HEK293 (cell line): ENCODE measurements around the gene PGAP6.

Source experiments
- CTCF ChIA-PET: fragments of 350-600 bp; formaldehyde crosslinking; extraction: SDS; loops from one replicate; lab custom pipeline; 2021; ENCODE audit warnings: antibody characterized with exemption; lab: Yijun Ruan, JAX
- POLR2A ChIA-PET: fragments of 300-600 bp; formaldehyde crosslinking; extraction: SDS; loops from one replicate; lab custom pipeline; 2020; ENCODE audit warnings: antibody characterized with exemption, inconsistent platforms; lab: Yijun Ruan, JAX
- H3K27ac ChIP-seq: fragments of 200-500 bp; sonication (Bioruptor generic); 2 replicates; pipeline ENCODE4 v1.5.1; 2014; ENCODE audit warnings: low read depth, low read length, control low read depth, inconsistent platforms; ENCODE audit errors: extremely low read depth
- H3K36me3 ChIP-seq, 2 experiments: fragments of 200-500 bp in 1 of 2; sonication (Bioruptor generic) in 1 of 2; 1 replicate in 1 of 2; 2 replicates in 1 of 2; pipeline ENCODE4 v1.5.1; 2014 to 2017; ENCODE audit warnings: inconsistent platforms in 2 of 2, low read length in 2 of 2; ENCODE audit not compliant: control insufficient read depth in 2 of 2, insufficient read depth in 1 of 2
- H3K4me1 ChIP-seq: fragments of 200-500 bp; sonication (Bioruptor generic); 2 replicates; pipeline ENCODE4 v1.5.1; 2014; ENCODE audit warnings: mild to moderate bottlenecking, low read length, inconsistent platforms; ENCODE audit not compliant: control insufficient read depth, insufficient read depth
- H3K4me3 ChIP-seq: 2 replicates; pipeline ENCODE4 v1.5.1; 2011; ENCODE audit warnings: low read depth, mild to moderate bottlenecking, control low read depth, low read length, moderate library complexity
- H3K9me3 ChIP-seq: fragments of 200-500 bp; sonication (Bioruptor generic); 2 replicates; pipeline ENCODE4 v1.5.1; 2014; ENCODE audit warnings: low read depth, low read length, inconsistent platforms; ENCODE audit not compliant: control insufficient read depth, insufficient read depth
- BCL11A ChIP-seq: fragments of 450-650 bp; formaldehyde crosslinking; IDR thresholded peaks from 2 replicates; pipeline ENCODE4 v1.5.1; 2016; ENCODE audit warnings: low read depth, missing biosample characterization, missing genetic modification characterization
- HOXD13 ChIP-seq: sonication (generic); formaldehyde crosslinking; IDR thresholded peaks from 2 replicates; pipeline ENCODE4 v1.8.0; 2022; ENCODE audit warnings: missing genetic modification reagents, borderline replicate concordance
- KLF7 ChIP-seq: fragments of 450-650 bp; formaldehyde crosslinking; IDR thresholded peaks from 2 replicates; pipeline ENCODE4 v1.5.1; 2016; ENCODE audit warnings: missing biosample characterization, missing genetic modification characterization, borderline replicate concordance
- KLF8 ChIP-seq: fragments of 450-650 bp; formaldehyde crosslinking; IDR thresholded peaks from 2 replicates; pipeline ENCODE4 v1.5.1; 2016; ENCODE audit warnings: missing biosample characterization, missing genetic modification characterization
- SCRT1 ChIP-seq: fragments of 450-650 bp; formaldehyde crosslinking; IDR thresholded peaks from 2 replicates; pipeline ENCODE4 v1.5.1; 2016; ENCODE audit warnings: missing biosample characterization, missing genetic modification characterization, borderline replicate concordance
- ZBTB21 ChIP-seq: fragments of 450-650 bp; formaldehyde crosslinking; IDR thresholded peaks from 2 replicates; pipeline ENCODE4 v1.5.1; 2017; ENCODE audit warnings: missing biosample characterization, missing genetic modification characterization
- ZBTB48 ChIP-seq: fragments of 450-650 bp; formaldehyde crosslinking; IDR thresholded peaks from 2 replicates; pipeline ENCODE4 v1.5.1; 2016; ENCODE audit warnings: missing biosample characterization, missing genetic modification characterization
- ZBTB8A ChIP-seq: fragments of 450-650 bp; formaldehyde crosslinking; IDR thresholded peaks from 2 replicates; pipeline ENCODE4 v1.5.1; 2016; ENCODE audit warnings: missing biosample characterization, missing genetic modification characterization
- ZFP41 ChIP-seq: fragments of 450-650 bp; formaldehyde crosslinking; IDR thresholded peaks from 2 replicates; pipeline ENCODE4 v1.5.1; 2016; ENCODE audit warnings: missing biosample characterization, missing genetic modification characterization, borderline replicate concordance
- ZIC2 ChIP-seq: fragments of 450-650 bp; formaldehyde crosslinking; IDR thresholded peaks from 2 replicates; pipeline ENCODE4 v1.5.1; 2016; ENCODE audit warnings: missing biosample characterization, missing genetic modification characterization
- ZNF19 ChIP-seq: fragments of 450-650 bp; formaldehyde crosslinking; IDR thresholded peaks from 2 replicates; pipeline ENCODE4; 2016; ENCODE audit warnings: missing biosample characterization, missing genetic modification characterization, low read depth
- ZNF202 ChIP-seq: fragments of 450-650 bp; formaldehyde crosslinking; IDR thresholded peaks from 2 replicates; pipeline ENCODE4 v1.5.1; 2016; ENCODE audit warnings: missing biosample characterization, missing genetic modification characterization, borderline replicate concordance
- ZNF214 ChIP-seq: fragments of 450-650 bp; formaldehyde crosslinking; IDR thresholded peaks from 2 replicates; pipeline ENCODE4 v1.5.1; 2017; ENCODE audit warnings: missing biosample characterization, mild to moderate bottlenecking, missing genetic modification characterization, borderline replicate concordance
- ZNF221 ChIP-seq: fragments of 450-650 bp; formaldehyde crosslinking; IDR thresholded peaks from 2 replicates; pipeline ENCODE4 v1.5.1; 2017; ENCODE audit warnings: missing biosample characterization, missing genetic modification characterization, borderline replicate concordance
- ZNF366 ChIP-seq: fragments of 450-650 bp; formaldehyde crosslinking; conservative IDR thresholded peaks from 2 replicates; pipeline ENCODE4 v1.5.1; 2016; ENCODE audit warnings: missing biosample characterization, missing genetic modification characterization
- ZNF514 ChIP-seq: fragments of 450-650 bp; formaldehyde crosslinking; IDR thresholded peaks from 2 replicates; pipeline ENCODE4 v1.5.1; 2016; ENCODE audit warnings: missing biosample characterization, missing genetic modification characterization
- ZNF529 ChIP-seq: fragments of 450-650 bp; formaldehyde crosslinking; IDR thresholded peaks from 2 replicates; pipeline ENCODE4 v1.5.1; 2017; ENCODE audit warnings: missing genetic modification characterization, missing biosample characterization; ENCODE audit not compliant: insufficient replicate concordance
- ZXDB ChIP-seq: fragments of 450-650 bp; formaldehyde crosslinking; IDR thresholded peaks from 2 replicates; pipeline ENCODE4 v1.5.1; 2016; ENCODE audit warnings: missing biosample characterization, missing genetic modification characterization
- TF ChIP-seq, protein P1 (sequence below): fragments of 450-650 bp; formaldehyde crosslinking; IDR thresholded peaks from 2 replicates; pipeline ENCODE4 v1.5.1; 2016; ENCODE audit warnings: missing biosample characterization, missing genetic modification characterization
- TF ChIP-seq, protein P2 (sequence below): fragments of 450-650 bp; formaldehyde crosslinking; IDR thresholded peaks from 2 replicates; pipeline ENCODE4 v1.5.1; 2016; ENCODE audit warnings: missing biosample characterization, missing genetic modification characterization
- TF ChIP-seq, protein P3 (sequence below): fragments of 450-650 bp; formaldehyde crosslinking; IDR thresholded peaks from 2 replicates; pipeline ENCODE4; 2016; ENCODE audit warnings: missing biosample characterization, missing genetic modification characterization
- TF ChIP-seq, protein P4 (sequence below): fragments of 450-650 bp; formaldehyde crosslinking; IDR thresholded peaks from 2 replicates; pipeline ENCODE4 v1.5.1; 2016; ENCODE audit warnings: missing biosample characterization, missing genetic modification characterization

Gene PGAP6

DNA sequence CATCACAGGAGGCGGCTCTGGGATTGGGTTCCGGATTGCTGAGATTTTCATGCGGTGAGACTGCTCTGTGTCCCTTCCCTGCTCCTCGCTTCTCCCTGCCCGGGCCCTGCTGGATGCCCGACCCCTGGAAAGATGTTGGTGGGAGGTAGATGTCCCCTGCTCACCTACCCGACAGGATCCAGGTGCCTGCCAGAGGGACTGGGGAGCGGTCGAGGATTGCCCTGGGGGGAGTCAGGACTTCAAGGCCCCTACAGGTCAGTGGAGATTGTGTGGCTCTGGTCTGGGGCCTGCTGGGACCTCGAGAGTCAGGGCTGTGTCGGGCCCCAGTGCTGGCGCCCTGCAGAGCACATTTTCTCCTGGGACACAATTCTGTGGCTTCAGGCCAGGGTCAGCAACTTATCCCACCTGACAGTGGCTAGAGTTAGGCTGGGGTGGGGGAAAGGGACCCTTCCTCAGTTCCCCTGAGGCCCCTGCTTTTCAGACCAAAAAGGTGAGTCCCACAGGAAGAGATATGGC is 23.3 kb upstream of the PGAP6 start:
- no peaks in the 10 kb centered on the region for H3K4me1 ChIP-seq
- no peaks in the 10 kb centered on the region for H3K9me3 ChIP-seq
- POLR2A ChIA-PET, result no interaction called here
- CTCF ChIA-PET, result interaction anchor here (0.7 kb wide), 1 partner anchor 11 kb away, joined by 4 read pairs; no protein-coding TSS in a partner anchor
- peaks cover 0 to 9% of the 10 kb centered on the region in 2 experiments; a peak in 2 of 3 replicates for H3K36me3 ChIP-seq
- no peak overlapping the region for H3K4me3 ChIP-seq
- peak; percentile 49; the same call in 1 of the 2 replicates for TF ChIP-seq ZIC2
- no peak for TF ChIP-seq ZNF529 (tag by site-specific recombination)
- no peak overlapping the region for H3K27ac ChIP-seq

DNA sequence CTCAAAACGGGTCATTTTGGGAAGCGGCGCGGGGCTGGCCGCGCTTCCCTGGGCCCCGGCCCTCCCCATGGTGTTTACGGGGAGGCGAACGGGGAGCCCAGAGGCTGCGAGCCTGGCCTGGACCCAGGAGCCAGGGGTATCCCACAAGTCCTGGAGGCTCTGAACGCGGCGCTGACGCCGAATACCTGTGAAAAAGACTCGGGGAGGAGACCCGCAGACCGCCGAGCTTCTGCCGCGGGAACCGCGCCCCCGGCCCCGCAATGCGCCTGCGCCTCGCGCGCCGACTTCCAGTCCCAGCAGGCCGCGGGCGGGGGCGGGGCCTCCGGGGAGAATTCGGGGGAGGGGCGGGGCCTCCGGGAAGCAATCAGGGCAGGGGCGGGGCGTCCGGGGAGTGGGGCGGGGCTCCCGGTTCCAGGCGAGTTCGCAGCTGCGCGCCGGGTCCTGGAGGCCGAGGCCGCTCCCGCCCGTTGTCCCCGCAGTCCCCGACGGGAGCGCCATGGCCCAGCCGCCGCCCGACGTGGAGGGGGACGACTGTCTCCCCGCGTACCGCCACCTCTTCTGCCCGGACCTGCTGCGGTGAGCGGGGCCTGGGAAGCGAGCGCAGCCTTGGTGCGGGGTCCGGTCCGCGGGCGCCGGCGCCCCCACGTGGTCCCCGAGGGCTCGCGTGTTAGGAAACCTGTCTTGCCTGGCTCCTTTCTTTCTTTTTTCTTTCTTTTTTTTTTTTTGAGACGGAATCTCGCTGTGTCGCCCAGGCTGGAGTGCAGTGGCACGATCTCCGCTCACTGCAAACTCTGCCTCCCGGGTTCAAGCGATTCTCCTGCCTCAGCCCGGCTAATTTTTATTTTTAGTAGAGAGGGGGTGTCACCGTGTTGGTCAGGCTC is 19.9 kb upstream of the PGAP6 start, which contains the start of gene DECR2:
DECR2 (plus strand) TSS at position 418 of the 881 bp plus-strand sequence; CDS start at position 497, 79 bp downstream.
- ChIA-PET POLR2A (interaction anchor here (0.6 to 1.8 kb wide), 15 partner anchors 10 to 628 kb away, joined by 3 to 14 read pairs (median 4); partner anchors contain the start of genes CAPN15, MRPL28 and RAB11FIP3), CTCF (interaction anchor here (0.6 to 0.7 kb wide), 3 partner anchors 8 to 28 kb away, joined by 3 read pairs; no protein-coding TSS in a partner anchor)
- Histone ChIP-seq H3K4me3 (peak within 1 kb of the TSS; percentile 81), H3K27ac (peak within 1 kb of the TSS; percentile 90), H3K9me3 (no peaks in the 10 kb centered on the region), H3K36me3 (peaks cover 0 to 27% of the 10 kb centered on the region in 2 experiments; a peak in 2 of 3 replicates), H3K4me1 (no peaks in the 10 kb centered on the region)
- TF ChIP-seq, protein P1, sequence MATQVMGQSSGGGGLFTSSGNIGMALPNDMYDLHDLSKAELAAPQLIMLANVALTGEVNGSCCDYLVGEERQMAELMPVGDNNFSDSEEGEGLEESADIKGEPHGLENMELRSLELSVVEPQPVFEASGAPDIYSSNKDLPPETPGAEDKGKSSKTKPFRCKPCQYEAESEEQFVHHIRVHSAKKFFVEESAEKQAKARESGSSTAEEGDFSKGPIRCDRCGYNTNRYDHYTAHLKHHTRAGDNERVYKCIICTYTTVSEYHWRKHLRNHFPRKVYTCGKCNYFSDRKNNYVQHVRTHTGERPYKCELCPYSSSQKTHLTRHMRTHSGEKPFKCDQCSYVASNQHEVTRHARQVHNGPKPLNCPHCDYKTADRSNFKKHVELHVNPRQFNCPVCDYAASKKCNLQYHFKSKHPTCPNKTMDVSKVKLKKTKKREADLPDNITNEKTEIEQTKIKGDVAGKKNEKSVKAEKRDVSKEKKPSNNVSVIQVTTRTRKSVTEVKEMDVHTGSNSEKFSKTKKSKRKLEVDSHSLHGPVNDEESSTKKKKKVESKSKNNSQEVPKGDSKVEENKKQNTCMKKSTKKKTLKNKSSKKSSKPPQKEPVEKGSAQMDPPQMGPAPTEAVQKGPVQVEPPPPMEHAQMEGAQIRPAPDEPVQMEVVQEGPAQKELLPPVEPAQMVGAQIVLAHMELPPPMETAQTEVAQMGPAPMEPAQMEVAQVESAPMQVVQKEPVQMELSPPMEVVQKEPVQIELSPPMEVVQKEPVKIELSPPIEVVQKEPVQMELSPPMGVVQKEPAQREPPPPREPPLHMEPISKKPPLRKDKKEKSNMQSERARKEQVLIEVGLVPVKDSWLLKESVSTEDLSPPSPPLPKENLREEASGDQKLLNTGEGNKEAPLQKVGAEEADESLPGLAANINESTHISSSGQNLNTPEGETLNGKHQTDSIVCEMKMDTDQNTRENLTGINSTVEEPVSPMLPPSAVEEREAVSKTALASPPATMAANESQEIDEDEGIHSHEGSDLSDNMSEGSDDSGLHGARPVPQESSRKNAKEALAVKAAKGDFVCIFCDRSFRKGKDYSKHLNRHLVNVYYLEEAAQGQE (tag by site-specific recombination), result no peak
- peak; percentile 33 for TF ChIP-seq KLF8 (tag by site-specific recombination)
- TF ChIP-seq KLF7 (tag by site-specific recombination), result no peak; the same call in 1 of the 2 replicates
- 0 out of 2 replicates have a peak, but pooled peaks have one; percentile 38 for TF ChIP-seq ZNF221 (tag by site-specific recombination)
- TF ChIP-seq SCRT1 (tag by site-specific recombination), result no peak
- TF ChIP-seq ZNF214, result no peak
- peak; percentile 26; the same call in 1 of the 2 replicates for TF ChIP-seq ZXDB (tag by site-specific recombination)
- no peak for TF ChIP-seq ZNF202
- TF ChIP-seq ZBTB8A (tag by site-specific recombination), result peak; percentile 72
- TF ChIP-seq ZBTB21 (tag by site-specific recombination), result no peak
- TF ChIP-seq ZBTB48 (tag by site-specific recombination), result no peak
- TF ChIP-seq ZNF514 (tag by site-specific recombination), result no peak
- TF ChIP-seq, protein P2, sequence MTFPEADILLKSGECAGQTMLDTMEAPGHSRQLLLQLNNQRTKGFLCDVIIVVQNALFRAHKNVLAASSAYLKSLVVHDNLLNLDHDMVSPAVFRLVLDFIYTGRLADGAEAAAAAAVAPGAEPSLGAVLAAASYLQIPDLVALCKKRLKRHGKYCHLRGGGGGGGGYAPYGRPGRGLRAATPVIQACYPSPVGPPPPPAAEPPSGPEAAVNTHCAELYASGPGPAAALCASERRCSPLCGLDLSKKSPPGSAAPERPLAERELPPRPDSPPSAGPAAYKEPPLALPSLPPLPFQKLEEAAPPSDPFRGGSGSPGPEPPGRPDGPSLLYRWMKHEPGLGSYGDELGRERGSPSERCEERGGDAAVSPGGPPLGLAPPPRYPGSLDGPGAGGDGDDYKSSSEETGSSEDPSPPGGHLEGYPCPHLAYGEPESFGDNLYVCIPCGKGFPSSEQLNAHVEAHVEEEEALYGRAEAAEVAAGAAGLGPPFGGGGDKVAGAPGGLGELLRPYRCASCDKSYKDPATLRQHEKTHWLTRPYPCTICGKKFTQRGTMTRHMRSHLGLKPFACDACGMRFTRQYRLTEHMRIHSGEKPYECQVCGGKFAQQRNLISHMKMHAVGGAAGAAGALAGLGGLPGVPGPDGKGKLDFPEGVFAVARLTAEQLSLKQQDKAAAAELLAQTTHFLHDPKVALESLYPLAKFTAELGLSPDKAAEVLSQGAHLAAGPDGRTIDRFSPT (tag by site-specific recombination), result no peak
- no peak for TF ChIP-seq HOXD13 (CRISPR knock-in tag)
- TF ChIP-seq, protein P3, sequence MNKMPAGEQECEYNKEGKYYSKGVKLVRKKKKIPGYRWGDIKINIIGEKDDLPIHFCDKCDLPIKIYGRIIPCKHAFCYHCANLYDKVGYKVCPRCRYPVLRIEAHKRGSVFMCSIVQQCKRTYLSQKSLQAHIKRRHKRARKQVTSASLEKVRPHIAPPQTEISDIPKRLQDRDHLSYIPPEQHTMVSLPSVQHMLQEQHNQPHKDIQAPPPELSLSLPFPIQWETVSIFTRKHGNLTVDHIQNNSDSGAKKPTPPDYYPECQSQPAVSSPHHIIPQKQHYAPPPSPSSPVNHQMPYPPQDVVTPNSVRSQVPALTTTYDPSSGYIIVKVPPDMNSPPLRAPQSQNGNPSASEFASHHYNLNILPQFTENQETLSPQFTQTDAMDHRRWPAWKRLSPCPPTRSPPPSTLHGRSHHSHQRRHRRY (tag by site-specific recombination), result no peak
- peak; percentile 35; the same call in 1 of the 2 replicates for TF ChIP-seq ZNF366 (tag by site-specific recombination)
- TF ChIP-seq, protein P4, sequence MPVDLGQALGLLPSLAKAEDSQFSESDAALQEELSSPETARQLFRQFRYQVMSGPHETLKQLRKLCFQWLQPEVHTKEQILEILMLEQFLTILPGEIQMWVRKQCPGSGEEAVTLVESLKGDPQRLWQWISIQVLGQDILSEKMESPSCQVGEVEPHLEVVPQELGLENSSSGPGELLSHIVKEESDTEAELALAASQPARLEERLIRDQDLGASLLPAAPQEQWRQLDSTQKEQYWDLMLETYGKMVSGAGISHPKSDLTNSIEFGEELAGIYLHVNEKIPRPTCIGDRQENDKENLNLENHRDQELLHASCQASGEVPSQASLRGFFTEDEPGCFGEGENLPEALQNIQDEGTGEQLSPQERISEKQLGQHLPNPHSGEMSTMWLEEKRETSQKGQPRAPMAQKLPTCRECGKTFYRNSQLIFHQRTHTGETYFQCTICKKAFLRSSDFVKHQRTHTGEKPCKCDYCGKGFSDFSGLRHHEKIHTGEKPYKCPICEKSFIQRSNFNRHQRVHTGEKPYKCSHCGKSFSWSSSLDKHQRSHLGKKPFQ (tag by site-specific recombination), result 0 out of 2 replicates have a peak, but pooled peaks have one; percentile 32
- no peak for TF ChIP-seq ZFP41
- TF ChIP-seq BCL11A (tag by site-specific recombination), result no peak
- TF ChIP-seq ZNF19 (tag by site-specific recombination), result no peak
